Smooth muscle cell (in vitro differentiated cells): ENCODE measurements around the gene ECSIT. TPM values are rescaled to one million over a fixed set of nuclear protein-coding genes. Genes with fewer than 3 reads are reported as not detected.
A peak's percentile ranks its signal among the peaks of the same experiment; 100 is the strongest.

Experiments used
- DNase-seq: peaks from one replicate; lab custom pipeline; 2025; ENCODE audit not compliant: unreplicated experiment; lab: John Stamatoyannopoulos, UW
- H2AFZ ChIP-seq: fragments of 200-600 bp; sonication (generic); 2 replicates; pipeline ENCODE4 v1.6.0; 2016; ENCODE audit warnings: antibody characterized with exemption, low read depth, mild to moderate bottlenecking
- H3F3A ChIP-seq: fragments of 200-600 bp; sonication (generic); 2 replicates; pipeline ENCODE4 v1.6.0; 2017; ENCODE audit warnings: antibody characterized with exemption, low read depth
- H3K27ac ChIP-seq: fragments of 200-600 bp; sonication (generic); 2 replicates; pipeline ENCODE4 v1.5.1; 2016; ENCODE audit warnings: low read depth, mild to moderate bottlenecking
- H3K27me3 ChIP-seq: fragments of 200-600 bp; sonication (generic); 2 replicates; pipeline ENCODE4 v1.6.1; 2016; ENCODE audit warnings: low read depth, mild to moderate bottlenecking
- H3K36me3 ChIP-seq: fragments of 200-600 bp; sonication (generic); 2 replicates; pipeline ENCODE4 v1.5.1; 2016; ENCODE audit warnings: low read depth
- H3K4me1 ChIP-seq: fragments of 200-600 bp; sonication (generic); 2 replicates; pipeline ENCODE4 v1.5.1; 2016; ENCODE audit warnings: low read depth
- H3K4me2 ChIP-seq: fragments of 200-600 bp; sonication (generic); 2 replicates; pipeline ENCODE4 v1.6.0; 2016; ENCODE audit warnings: mild to moderate bottlenecking
- H3K4me3 ChIP-seq: fragments of 200-600 bp; sonication (generic); 2 replicates; pipeline ENCODE4 v1.5.1; 2016; ENCODE audit warnings: mild to moderate bottlenecking
- H3K79me2 ChIP-seq: fragments of 200-600 bp; sonication (generic); 2 replicates; pipeline ENCODE4 v1.6.0; 2016; ENCODE audit warnings: low read depth, mild to moderate bottlenecking
- H3K9ac ChIP-seq: fragments of 200-600 bp; sonication (generic); 2 replicates; pipeline ENCODE4 v1.6.0; 2016; ENCODE audit warnings: low read depth
- H3K9me3 ChIP-seq: fragments of 200-600 bp; sonication (generic); replicated peaks from 2 replicates; pipeline ENCODE4 v1.5.1; 2016; ENCODE audit warnings: low read depth
- H4K20me1 ChIP-seq: fragments of 200-600 bp; sonication (generic); 2 replicates; pipeline ENCODE4 v1.6.0; 2016; ENCODE audit warnings: low read depth
- WGBS: methylation state at CpG from one replicate; pipeline ENCODE4 v1.1.7; 2016; ENCODE audit warnings: low lambda C conversion rate; 5-methylcytosine and 5-hydroxymethylcytosine counted together
- polyA plus RNA-seq: library from polyadenylated mRNA; unstranded; fragments of >200 nt; fragmentation: Nextera tagmentation; extraction: Ambion mirVana; gene quantifications from 2 replicates; pipeline ENCODE4 v1.2.1, GENCODE V29; 2016
- total RNA-seq: library from RNA; depleted of rRNA; stranded (reverse); fragments of >200 nt; gene quantifications from 2 replicates; pipeline ENCODE4 v1.2.3, GENCODE V29; 2014
- TF ChIP-seq, protein P1 (sequence below): fragments of 200-600 bp; sonication (generic); IDR thresholded peaks from 2 replicates; pipeline ENCODE4 v1.5.1; 2017; ENCODE audit warnings: borderline replicate concordance, mild to moderate bottlenecking, antibody characterized with exemption; ENCODE audit not compliant: insufficient read depth, poor library complexity, severe bottlenecking

Gene ECSIT
- total and polyA plus RNA-seq, 2 experiments from 2014 or later, result 21.1 to 32.1 TPM

DNA sequence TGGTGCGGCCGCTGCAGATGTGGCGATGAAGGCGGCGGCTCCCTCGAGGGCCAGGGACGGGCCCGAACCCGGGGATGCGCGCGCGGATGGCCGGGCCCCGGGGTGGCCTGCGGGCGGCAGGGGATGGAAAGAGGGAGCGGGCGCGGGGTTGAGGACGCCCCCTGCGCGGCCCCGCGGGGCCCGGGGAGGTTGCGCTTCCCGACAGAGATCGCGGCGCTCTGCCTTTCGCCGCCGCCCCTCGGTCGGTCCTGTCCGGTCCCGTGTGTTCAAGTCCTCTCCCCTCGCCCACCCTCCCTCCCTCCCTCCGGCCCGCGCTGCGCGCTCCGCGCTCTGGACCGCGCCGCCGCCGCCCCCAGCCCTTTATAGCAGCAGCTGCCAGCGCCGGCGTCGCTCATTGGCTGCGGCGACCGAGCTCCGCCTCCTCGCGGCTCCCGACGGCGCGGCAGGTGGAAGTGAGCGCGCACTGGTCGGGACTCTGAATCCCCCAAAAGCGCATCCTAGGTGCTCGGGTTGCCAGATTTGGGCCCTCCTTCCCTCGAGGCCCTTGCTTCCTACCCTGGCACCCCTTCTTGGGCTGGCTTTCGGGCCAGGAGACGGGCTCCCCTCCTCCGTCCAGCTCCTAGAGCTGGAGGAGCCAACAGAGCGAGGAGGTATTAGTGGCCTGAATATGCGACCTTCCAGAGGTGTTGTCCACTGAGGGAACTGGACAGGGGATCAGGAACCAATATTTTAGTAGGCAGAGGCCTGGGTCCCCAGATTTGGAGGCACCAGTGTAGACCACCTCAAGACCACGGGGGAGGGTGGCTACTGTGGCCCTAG is 48.0 kb downstream of the ECSIT start, which contains the start of gene ELAVL3:
TSS of gene ELAVL3 (minus strand) at position 332 of the 819 bp plus-strand sequence. CDS start 438 bp downstream, outside the sequence.
- Histone ChIP-seq H3K4me1 (no peaks in the 10 kb centered on the region), H3K9me3 (no peaks in the 10 kb centered on the region), H2AFZ (no peak within 1 kb of the TSS), H3K4me3 (peak within 1 kb of the TSS; percentile 24), H4K20me1 (no peaks in the 10 kb centered on the region), H3K79me2 (no peaks in the 10 kb centered on the region), H3K4me2 (peak within 1 kb of the TSS; percentile 84), H3K27me3 (peaks cover 52% of the 10 kb centered on the region), H3K36me3 (no peaks in the 10 kb centered on the region), H3K9ac (no peak within 1 kb of the TSS), H3K27ac (no peak within 1 kb of the TSS), H3F3A (no peaks in the 10 kb centered on the region)
- DNase-seq, result no peak
- WGBS, result 30% methylated on average over 39 of the region's 77 CpGs
- TF ChIP-seq, protein P1, sequence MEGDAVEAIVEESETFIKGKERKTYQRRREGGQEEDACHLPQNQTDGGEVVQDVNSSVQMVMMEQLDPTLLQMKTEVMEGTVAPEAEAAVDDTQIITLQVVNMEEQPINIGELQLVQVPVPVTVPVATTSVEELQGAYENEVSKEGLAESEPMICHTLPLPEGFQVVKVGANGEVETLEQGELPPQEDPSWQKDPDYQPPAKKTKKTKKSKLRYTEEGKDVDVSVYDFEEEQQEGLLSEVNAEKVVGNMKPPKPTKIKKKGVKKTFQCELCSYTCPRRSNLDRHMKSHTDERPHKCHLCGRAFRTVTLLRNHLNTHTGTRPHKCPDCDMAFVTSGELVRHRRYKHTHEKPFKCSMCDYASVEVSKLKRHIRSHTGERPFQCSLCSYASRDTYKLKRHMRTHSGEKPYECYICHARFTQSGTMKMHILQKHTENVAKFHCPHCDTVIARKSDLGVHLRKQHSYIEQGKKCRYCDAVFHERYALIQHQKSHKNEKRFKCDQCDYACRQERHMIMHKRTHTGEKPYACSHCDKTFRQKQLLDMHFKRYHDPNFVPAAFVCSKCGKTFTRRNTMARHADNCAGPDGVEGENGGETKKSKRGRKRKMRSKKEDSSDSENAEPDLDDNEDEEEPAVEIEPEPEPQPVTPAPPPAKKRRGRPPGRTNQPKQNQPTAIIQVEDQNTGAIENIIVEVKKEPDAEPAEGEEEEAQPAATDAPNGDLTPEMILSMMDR, result no peak

DNA sequence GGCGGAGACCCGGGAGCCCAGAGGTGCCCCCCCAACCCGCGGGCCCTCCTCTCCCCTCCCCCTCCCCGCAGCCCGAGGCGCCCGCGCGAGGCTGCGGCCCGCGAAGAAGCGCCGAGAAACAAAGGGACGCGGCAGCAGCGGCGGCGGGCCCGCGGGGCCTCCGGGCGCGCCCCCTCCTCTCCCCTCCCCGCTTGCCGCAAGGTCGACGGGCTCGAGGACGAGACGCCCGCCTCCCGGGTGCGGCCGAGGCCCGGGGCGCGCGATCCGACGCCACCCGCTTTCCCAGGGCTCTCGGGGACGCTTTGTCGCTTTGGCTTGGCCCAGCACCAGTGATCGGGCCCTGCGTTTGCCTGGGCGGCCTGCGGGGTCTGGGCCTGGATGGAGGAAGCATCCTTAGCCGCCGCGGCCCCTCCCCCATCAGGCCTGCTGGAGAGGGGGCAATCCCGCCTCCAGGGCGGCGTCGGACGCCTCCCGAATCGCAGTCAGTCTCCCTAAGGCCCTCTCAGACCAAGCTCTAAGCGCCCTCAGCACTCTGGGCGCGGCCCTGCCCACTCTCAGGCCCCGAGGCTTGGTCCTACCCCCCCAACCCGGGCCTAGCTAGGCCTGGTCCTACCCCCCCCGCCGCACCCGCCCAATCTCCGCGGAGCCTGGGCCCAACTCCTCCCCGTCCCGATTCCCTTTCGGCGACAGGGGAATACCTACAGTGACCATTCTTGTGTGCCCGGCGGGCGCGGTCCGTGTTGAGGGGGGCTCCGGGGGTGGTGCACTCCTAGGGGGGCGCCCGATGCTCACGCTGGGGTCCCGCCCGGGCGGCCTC is 48.8 kb downstream of the ECSIT start:
- H3K4me3 ChIP-seq, result peak overlapping the region; percentile 24
- no peaks in the 10 kb centered on the region for H3K36me3 ChIP-seq
- peaks cover 52% of the 10 kb centered on the region for H3K27me3 ChIP-seq
- WGBS, result 16% methylated on average over 36 of the region's 86 CpGs
- H3K9me3 ChIP-seq, result no peaks in the 10 kb centered on the region
- DNase-seq, result no peak
- no peaks in the 10 kb centered on the region for H3K79me2 ChIP-seq
- peak overlapping the region; percentile 48 for H3K4me2 ChIP-seq
- H4K20me1 ChIP-seq, result no peaks in the 10 kb centered on the region
- no peak overlapping the region for H3K27ac ChIP-seq
- no peaks in the 10 kb centered on the region for H3K4me1 ChIP-seq
- H3K9ac ChIP-seq, result no peak overlapping the region
- TF ChIP-seq, protein P1, result no peak
- no peak overlapping the region for H2AFZ ChIP-seq
- H3F3A ChIP-seq, result no peaks in the 10 kb centered on the region

DNA sequence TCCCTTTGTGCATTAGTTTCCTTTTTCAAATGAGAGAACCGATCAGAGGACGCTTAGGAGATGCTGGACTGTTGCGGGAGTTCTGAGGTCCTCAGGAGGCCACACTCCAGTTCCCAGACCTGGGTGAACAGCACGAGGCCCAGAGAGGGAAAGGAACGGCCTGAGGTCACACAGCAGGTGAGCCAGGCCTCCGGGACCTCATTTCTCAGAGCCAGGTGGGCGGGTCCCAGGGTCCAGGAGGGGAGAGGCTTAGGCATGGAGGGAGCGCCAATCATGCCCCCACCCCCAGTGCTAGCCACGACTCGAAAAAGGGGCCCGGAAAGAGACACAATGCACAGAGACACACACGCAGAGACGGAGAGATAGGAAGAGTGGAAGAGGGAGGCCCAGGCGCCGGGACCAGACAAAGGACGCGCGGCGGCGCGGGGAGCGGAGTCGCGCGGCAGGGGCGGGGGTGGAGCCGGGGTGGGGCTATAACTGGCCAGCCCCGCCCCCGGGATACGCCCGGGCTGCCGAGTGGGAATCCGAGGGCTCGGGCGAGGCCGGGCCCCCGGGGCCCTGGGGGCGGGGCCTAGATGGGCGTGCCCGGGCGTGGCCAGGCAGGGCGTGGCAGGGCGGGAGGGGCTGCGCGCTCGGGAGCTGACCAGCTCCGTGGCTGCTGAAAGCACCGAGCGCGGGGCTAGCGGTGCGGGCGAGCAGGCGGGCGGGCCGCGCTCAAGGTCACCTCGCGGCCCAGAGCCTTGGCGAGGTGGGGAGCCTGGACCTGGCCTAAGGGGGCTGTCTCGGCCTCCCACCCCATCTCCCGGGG is 49.6 kb downstream of the ECSIT start:
- Histone ChIP-seq H2AFZ (no peak overlapping the region), H3K4me2 (peak overlapping the region; percentile 48), H3K79me2 (no peaks in the 10 kb centered on the region), H3K4me3 (no peak overlapping the region), H3K4me1 (no peaks in the 10 kb centered on the region), H3F3A (no peaks in the 10 kb centered on the region), H3K9me3 (no peaks in the 10 kb centered on the region), H3K27ac (no peak overlapping the region), H3K9ac (no peak overlapping the region), H3K36me3 (no peaks in the 10 kb centered on the region), H4K20me1 (no peaks in the 10 kb centered on the region), H3K27me3 (peaks cover 52% of the 10 kb centered on the region)
- DNase-seq, result no peak
- WGBS, result 22% methylated on average over 38 of the region's 62 CpGs
- TF ChIP-seq, protein P1, result no peak
